OCI-LY7 (cell line): ENCODE data around the gene PLCB2. TPM values are rescaled to one million over a fixed set of nuclear protein-coding genes. Genes with fewer than 3 reads are reported as not detected.

Source experiments
- BruUV-seq: library from RNA; stranded (reverse); fragments of 400-500 nt; replicated peaks from 2 replicates; lab custom pipeline; 2021; lab: Mats Ljungman, UMichigan
- CTCF ChIA-PET: fragments of 300-600 bp; sonication (Branson Sonifier 250); formaldehyde crosslinking; loops from one replicate; lab custom pipeline; 2022; ENCODE audit warnings: antibody characterized with exemption; ENCODE audit not compliant: unreplicated experiment; lab: Charles Lee
- POLR2A ChIA-PET: fragments of 300-600 bp; sonication (Branson Sonifier 250); formaldehyde crosslinking; loops from one replicate; lab custom pipeline; 2022; ENCODE audit warnings: antibody characterized with exemption; lab: Charles Lee
- DNase-seq: peaks from one replicate; pipeline ENCODE4 v3.0.0-alpha.2; 2015; ENCODE audit warnings: low spot score
- H2AFZ ChIP-seq: fragments of 200-600 bp; sonication (generic), shearing (Covaris generic); 2 replicates; pipeline ENCODE4 v1.6.1; 2014; ENCODE audit warnings: mild to moderate bottlenecking, antibody characterized with exemption, low read length, moderate library complexity
- H3K27ac ChIP-seq: fragments of 200-600 bp; sonication (generic); 2 replicates; pipeline ENCODE4 v1.5.1; 2014; ENCODE audit warnings: mixed run types, low read depth, mild to moderate bottlenecking, moderate library complexity, low read length, inconsistent platforms; ENCODE audit not compliant: poor library complexity, severe bottlenecking
- H3K36me3 ChIP-seq: fragments of 200-600 bp; sonication (generic); 2 replicates; pipeline ENCODE4 v1.6.1; 2014; ENCODE audit warnings: mild to moderate bottlenecking, antibody characterized with exemption, low read length, moderate library complexity, mixed read lengths; ENCODE audit not compliant: insufficient read depth
- H3K4me1 ChIP-seq: fragments of 200-600 bp; sonication (generic); 2 replicates; pipeline ENCODE4 v1.5.1; 2014; ENCODE audit warnings: mild to moderate bottlenecking, low read length; ENCODE audit not compliant: insufficient read depth, poor library complexity, severe bottlenecking
- H3K4me2 ChIP-seq: fragments of 200-600 bp; sonication (generic); 2 replicates; pipeline ENCODE4 v1.6.1; 2014; ENCODE audit warnings: mild to moderate bottlenecking, low read length
- H3K4me3 ChIP-seq: fragments of 200-600 bp; sonication (generic); 2 replicates; pipeline ENCODE4 v1.5.1; 2014; ENCODE audit warnings: mild to moderate bottlenecking, low read depth, low read length; ENCODE audit not compliant: poor library complexity, severe bottlenecking
- H3K79me2 ChIP-seq: fragments of 200-600 bp; sonication (generic); 2 replicates; pipeline ENCODE4 v1.6.1; 2016; ENCODE audit warnings: low read depth, mild to moderate bottlenecking, low read length, moderate library complexity, mixed read lengths; ENCODE audit not compliant: insufficient read depth
- H3K9me2 ChIP-seq: fragments of 200-600 bp; sonication (generic); 2 replicates; pipeline ENCODE4 v1.6.1; 2016; ENCODE audit warnings: mild to moderate bottlenecking, low read length, mixed read lengths; ENCODE audit not compliant: insufficient read depth
- H3K9me3 ChIP-seq: fragments of 200-600 bp; sonication (generic); 2 replicates; pipeline ENCODE4 v1.6.1; 2014; ENCODE audit warnings: mild to moderate bottlenecking, mixed run types, low read length, mixed read lengths
- H4K20me1 ChIP-seq: fragments of 200-600 bp; sonication (generic); 2 replicates; pipeline ENCODE4 v1.6.1; 2014; ENCODE audit warnings: mild to moderate bottlenecking, antibody characterized with exemption, low read length, moderate library complexity, mixed read lengths; ENCODE audit not compliant: insufficient read depth
- EZH2phosphoT487 ChIP-seq: fragments of 200-600 bp; sonication (generic); IDR thresholded peaks from 2 replicates; pipeline ENCODE4 v1.6.1; 2018; ENCODE audit warnings: low read depth, borderline replicate concordance, mild to moderate bottlenecking, mixed run types, antibody characterized with exemption, low read length, moderate library complexity, mixed read lengths
- intact Hi-C: fragments of 100-400 bp; cut with micrococcal nuclease; formaldehyde crosslinking; loops from one replicate; pipeline ENCODE4 v1.10.0; 2022; ENCODE audit not compliant: unreplicated experiment
- total RNA-seq, 2 experiments: library from RNA; depleted of rRNA in 1 of 2; stranded (reverse); fragments of >200 nt in 1 of 2; shearing (Covaris generic) in 1 of 2; gene quantifications; 2 replicates each; pipeline ENCODE4 v1.2.3, GENCODE V29; 2014 to 2022
- TF ChIP-seq, protein P1 (sequence below): fragments of 200-600 bp; sonication (generic); conservative IDR thresholded peaks from 2 replicates; pipeline ENCODE4 v1.5.1; 2014; ENCODE audit warnings: mild to moderate bottlenecking, antibody characterized with exemption, low read length, moderate library complexity, mixed read lengths

The PLCB2 gene
- total RNA-seq, 2 experiments from 2014 or later, result 9.6 TPM; not detected in 1

DNA sequence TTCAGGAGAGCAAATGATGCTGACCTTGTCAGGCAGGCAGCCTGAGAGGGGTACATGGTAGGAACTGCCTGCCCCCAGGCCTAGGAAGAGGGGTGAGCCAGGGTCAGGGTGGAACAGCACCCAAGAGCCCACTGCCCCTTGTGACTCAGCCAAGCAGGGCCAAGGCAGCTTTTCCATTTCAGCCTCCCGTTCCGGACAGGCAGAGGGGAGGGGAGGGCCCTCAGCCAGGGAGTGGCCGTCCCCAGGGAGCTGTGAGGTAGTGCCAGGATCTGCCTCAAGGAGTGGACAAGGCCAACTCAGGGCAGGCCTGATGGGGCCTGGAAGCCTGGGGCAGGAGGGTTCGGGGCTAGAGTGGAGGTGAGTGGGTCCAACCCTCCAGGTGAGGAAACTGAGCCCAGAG lies 19.8 kb downstream of the PLCB2 start:
- H3K79me2 ChIP-seq, result no peaks in the 10 kb centered on the region
- DNase-seq, result no peak
- ChIA-PET POLR2A (no interaction called here), CTCF (no interaction called here)
- H3K9me3 ChIP-seq, result no peaks in the 10 kb centered on the region
- no peak overlapping the region for H3K4me2 ChIP-seq
- H3K9me2 ChIP-seq, result no peaks in the 10 kb centered on the region
- H3K4me1 ChIP-seq, result peaks cover 7% of the 10 kb centered on the region
- H3K36me3 ChIP-seq, result no peaks in the 10 kb centered on the region
- no peak overlapping the region for H2AFZ ChIP-seq
- no TSS peak for BruUV-seq
- no peak overlapping the region for H3K4me3 ChIP-seq
- intact Hi-C loops, result no loop called here
- H3K27ac ChIP-seq, result no peak overlapping the region
- H4K20me1 ChIP-seq, result no peaks in the 10 kb centered on the region
- TF ChIP-seq, protein P1, sequence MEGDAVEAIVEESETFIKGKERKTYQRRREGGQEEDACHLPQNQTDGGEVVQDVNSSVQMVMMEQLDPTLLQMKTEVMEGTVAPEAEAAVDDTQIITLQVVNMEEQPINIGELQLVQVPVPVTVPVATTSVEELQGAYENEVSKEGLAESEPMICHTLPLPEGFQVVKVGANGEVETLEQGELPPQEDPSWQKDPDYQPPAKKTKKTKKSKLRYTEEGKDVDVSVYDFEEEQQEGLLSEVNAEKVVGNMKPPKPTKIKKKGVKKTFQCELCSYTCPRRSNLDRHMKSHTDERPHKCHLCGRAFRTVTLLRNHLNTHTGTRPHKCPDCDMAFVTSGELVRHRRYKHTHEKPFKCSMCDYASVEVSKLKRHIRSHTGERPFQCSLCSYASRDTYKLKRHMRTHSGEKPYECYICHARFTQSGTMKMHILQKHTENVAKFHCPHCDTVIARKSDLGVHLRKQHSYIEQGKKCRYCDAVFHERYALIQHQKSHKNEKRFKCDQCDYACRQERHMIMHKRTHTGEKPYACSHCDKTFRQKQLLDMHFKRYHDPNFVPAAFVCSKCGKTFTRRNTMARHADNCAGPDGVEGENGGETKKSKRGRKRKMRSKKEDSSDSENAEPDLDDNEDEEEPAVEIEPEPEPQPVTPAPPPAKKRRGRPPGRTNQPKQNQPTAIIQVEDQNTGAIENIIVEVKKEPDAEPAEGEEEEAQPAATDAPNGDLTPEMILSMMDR, result no peak

DNA sequence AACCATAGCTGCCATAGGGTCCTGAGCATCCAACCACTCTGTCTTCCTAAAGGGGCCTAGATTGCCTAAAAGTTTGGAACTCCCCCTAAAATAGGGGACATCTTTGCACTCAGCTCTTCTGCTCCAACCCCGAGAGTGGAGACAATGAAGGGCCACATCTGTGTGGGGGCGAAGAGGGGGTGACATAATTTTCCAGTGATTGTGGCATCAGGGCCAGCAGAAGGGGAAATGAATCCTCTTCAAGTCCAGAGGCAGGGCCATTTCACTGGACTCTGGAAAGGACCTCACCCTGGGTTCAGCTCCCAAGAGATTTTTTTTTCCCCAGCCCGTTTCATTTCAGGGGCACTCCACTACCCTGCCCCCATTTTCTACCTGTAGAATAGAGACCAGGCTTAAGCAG lies 20.2 kb downstream of the PLCB2 start:
- H3K79me2 ChIP-seq, result no peaks in the 10 kb centered on the region
- no peaks in the 10 kb centered on the region for H3K9me2 ChIP-seq
- no peak overlapping the region for H3K4me2 ChIP-seq
- POLR2A ChIA-PET, result no interaction called here
- no peaks in the 10 kb centered on the region for H4K20me1 ChIP-seq
- H3K9me3 ChIP-seq, result no peaks in the 10 kb centered on the region
- no peak overlapping the region for H3K27ac ChIP-seq
- no peak overlapping the region for H2AFZ ChIP-seq
- intact Hi-C loops, result no loop called here
- CTCF ChIA-PET, result no interaction called here
- BruUV-seq, result no TSS peak
- no peak for DNase-seq
- TF ChIP-seq, protein P1, result no peak
- TF ChIP-seq EZH2phosphoT487, result no peak
- H3K4me3 ChIP-seq, result no peak overlapping the region
- no peaks in the 10 kb centered on the region for H3K36me3 ChIP-seq
- peaks cover 7% of the 10 kb centered on the region for H3K4me1 ChIP-seq

DNA sequence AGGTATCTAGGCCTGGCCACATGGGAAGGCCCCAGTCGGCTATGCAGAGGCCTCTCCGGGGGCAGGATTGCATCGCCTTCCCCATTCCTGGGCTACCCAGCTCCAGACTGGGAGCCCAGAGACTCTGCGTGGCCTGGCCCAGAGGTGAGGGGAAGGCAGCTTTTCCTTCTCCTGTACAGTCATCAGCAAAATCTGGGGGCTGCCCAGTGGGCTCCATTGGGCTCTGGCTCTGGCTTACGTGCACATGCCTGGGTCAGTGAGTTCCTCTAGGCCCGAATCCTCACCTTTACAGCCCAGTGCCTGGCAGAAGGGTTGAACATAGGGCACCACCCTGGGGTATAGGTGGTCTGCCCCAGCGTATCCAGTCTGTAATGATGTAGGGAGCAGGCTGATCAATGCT lies 20.9 kb downstream of the PLCB2 start:
- POLR2A ChIA-PET, result no interaction called here
- Histone ChIP-seq H2AFZ (no peak overlapping the region), H3K4me1 (peaks cover 7% of the 10 kb centered on the region), H3K9me3 (no peaks in the 10 kb centered on the region), H3K4me3 (no peak overlapping the region), H3K4me2 (no peak overlapping the region), H3K36me3 (no peaks in the 10 kb centered on the region), H3K27ac (no peak overlapping the region), H4K20me1 (no peaks in the 10 kb centered on the region), H3K79me2 (no peaks in the 10 kb centered on the region), H3K9me2 (no peaks in the 10 kb centered on the region)
- BruUV-seq, result no TSS peak
- intact Hi-C loops, result no loop called here
- no peak for DNase-seq
- CTCF ChIA-PET, result no interaction called here
- TF ChIP-seq, protein P1, result no peak
- no peak for TF ChIP-seq EZH2phosphoT487
